ENCODE measurements around the gene ZBTB12.

DNA sequence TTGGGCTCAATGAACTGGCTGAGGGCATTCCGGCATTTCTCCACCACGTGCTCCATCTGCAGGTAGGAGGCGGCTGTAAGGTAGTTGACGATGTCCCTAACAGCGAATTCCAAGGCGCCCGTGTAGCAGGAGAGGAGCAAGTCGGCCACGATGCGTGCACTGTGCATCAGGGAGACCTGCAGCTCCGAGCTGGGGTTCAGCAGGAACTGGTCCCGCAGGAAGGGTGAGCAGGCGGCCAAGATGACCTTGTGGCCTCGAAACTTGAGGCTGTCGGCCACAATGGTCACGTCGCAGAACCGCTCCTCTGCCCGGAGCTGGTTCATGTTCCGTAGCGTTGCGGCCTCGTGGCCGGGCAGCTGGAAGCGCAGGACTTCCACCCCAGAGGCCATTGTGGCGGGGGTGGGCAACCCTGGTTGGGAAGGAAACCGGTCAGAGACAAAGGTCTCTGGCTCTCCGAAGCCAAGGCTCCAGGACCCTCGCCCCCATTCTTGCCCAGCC is 920 bp downstream of the ZBTB12 start:
- no peak for TF ChIP-seq CTCF (IDR thresholded peaks at IDR 0.05)
- TF ChIP-seq POLR2A (IDR thresholded peaks at IDR 0.05) = no peak
- no peak for TF ChIP-seq POLR2AphosphoS5 (IDR thresholded peaks at IDR 0.05)
- no peak for TF ChIP-seq EP300 (IDR thresholded peaks at IDR 0.05)
